Gastroesophageal sphincter (tissue), 3 donors: ENCODE data around the gene NOL9.

Experiments used
- CTCF ChIP-seq, 4 experiments: fragments of 200-600 bp in 2 of 4; fragments of 450-650 bp in 2 of 4; sonication (generic) in 1 of 4; IDR thresholded peaks; one replicate each; pipeline ENCODE4 v1.5.1; 2017 to 2019; ENCODE audit warnings: antibody characterized with exemption in 4 of 4, mild to moderate bottlenecking in 2 of 4, moderate library complexity in 2 of 4
- EP300 ChIP-seq: sonication (generic); formaldehyde crosslinking; IDR thresholded peaks from one replicate; pipeline ENCODE4 v1.6.1; 2017; ENCODE audit warnings: antibody characterized with exemption, mild to moderate bottlenecking

GRCh38 chr1:6513320-6513801, 41.0 kb downstream of the NOL9 start:
- TF ChIP-seq EP300 (no peak), CTCF (IDR thresholded peaks at IDR 0.05) (no peak)
